H1 (cell line): ENCODE measurements around the gene RHOU. TPM values are rescaled to one million over a fixed set of nuclear protein-coding genes. Genes with fewer than 3 reads are reported as not detected.

Source experiments
- ASH2L ChIP-seq: fragments of 200-600, 300-600 bp; sonication (generic); IDR thresholded peaks from one replicate; pipeline ENCODE4 v1.7.1; 2017; ENCODE audit warnings: low read length
- CBX5 ChIP-seq: fragments of 300-800, 300-1000 bp; sonication (generic); IDR thresholded peaks from 2 replicates; pipeline ENCODE4 v1.7.1; 2016; ENCODE audit warnings: antibody characterized with exemption, low read length, low read depth
- CHD7 ChIP-seq: fragments of 300-600 bp; sonication (generic); IDR thresholded peaks from 2 replicates; pipeline ENCODE4 v1.7.1; 2012; ENCODE audit warnings: low read length, moderate library complexity, mild to moderate bottlenecking, inconsistent platforms; ENCODE audit not compliant: insufficient replicate concordance
- EZH2 ChIP-seq: fragments of 200-600 bp; sonication (generic); IDR thresholded peaks from 2 replicates; pipeline ENCODE4 v1.7.1; 2012; ENCODE audit warnings: low read depth, mild to moderate bottlenecking, moderate library complexity, low read length, inconsistent platforms; ENCODE audit not compliant: severe bottlenecking
- GTF2F1 ChIP-seq: IDR thresholded peaks from 2 replicates; pipeline ENCODE4 v1.6.1; 2012; ENCODE audit warnings: low read depth, low read length, improper control_type of control experiment, borderline replicate concordance
- JUND ChIP-seq: IDR thresholded peaks from 2 replicates; pipeline ENCODE4 v1.6.1; 2011; ENCODE audit warnings: mild to moderate bottlenecking, improper control_type of control experiment, low read length
- KDM1A ChIP-seq: fragments of 200-600, 300-600 bp; sonication (generic); IDR thresholded peaks from 2 replicates; pipeline ENCODE4 v1.7.1; 2016; ENCODE audit warnings: mild to moderate bottlenecking, low read length, borderline replicate concordance
- KDM4A ChIP-seq: IDR thresholded peaks from one replicate; pipeline ENCODE4 v1.7.1; 2012; ENCODE audit warnings: low read depth, mild to moderate bottlenecking, moderate library complexity, low read length, inconsistent platforms; ENCODE audit not compliant: severe bottlenecking
- NANOG ChIP-seq: IDR thresholded peaks from 2 replicates; pipeline ENCODE4 v1.6.1; 2011; ENCODE audit warnings: low read length, low read depth, mild to moderate bottlenecking, inconsistent platforms; ENCODE audit not compliant: insufficient read depth, poor library complexity, severe bottlenecking
- POLR2A ChIP-seq, 2 experiments: IDR thresholded peaks; 1 replicate in 1 of 2; 2 replicates in 1 of 2; pipeline ENCODE4 v1.6.1; 2011; ENCODE audit warnings: low read depth in 2 of 2, low read length in 2 of 2, mild to moderate bottlenecking in 2 of 2; ENCODE audit errors: control extremely low read depth in 1 of 2
- RFX5 ChIP-seq: IDR thresholded peaks from 2 replicates; pipeline ENCODE4 v1.6.1; 2011; ENCODE audit warnings: low read depth, low read length, improper control_type of control experiment, borderline replicate concordance
- TAF1 ChIP-seq: IDR thresholded peaks from 2 replicates; pipeline ENCODE4 v1.6.1; 2011; ENCODE audit warnings: mild to moderate bottlenecking, low read depth, low read length
- TAF7 ChIP-seq: optimal IDR thresholded peaks from 2 replicates; pipeline ENCODE3; 2011; ENCODE audit warnings: low read depth, mild to moderate bottlenecking, inconsistent platforms, low read length, moderate library complexity, borderline replicate concordance
- polyA plus RNA-seq, 7 experiments: library from polyadenylated mRNA; depleted of rRNA in 3 of 7; stranded (reverse) in 5 of 7; unstranded in 2 of 7; fragments of >200 nt in 5 of 7; fragments of 200-250 nt in 2 of 7; gene quantifications; 1 replicate in 5 of 7; 2 replicates in 1 of 7; 4 replicates in 1 of 7; pipeline versions ENCODE4 v1.2.1 to v1.2.3, GENCODE V29; 2011 to 2013; ENCODE audit warnings: missing spikeins in 2 of 7, mixed read lengths in 2 of 7
- total RNA-seq: library from RNA; stranded (reverse); fragmentation: NEBNext Ultra II Directional; extraction: Animal tissue kit (Norgen Biotek cat#: 25700); gene quantifications from 2 replicates; pipeline ENCODE4 v1.2.1, GENCODE V29; 2021

RHOU gene
- total and polyA plus RNA-seq, 2 of the 8 experiments (the other 6 are each of a cell fraction or from before 2014, with no cell fraction given) = 3.0 to 3.4 TPM

GRCh38 chr1:228756457-228756856, 21.2 kb downstream of the RHOU start (continued):
- no peak for TF ChIP-seq CHD7
- TF ChIP-seq GTF2F1 = no peak
- no peak for TF ChIP-seq EZH2
- TF ChIP-seq CBX5 = no peak
- no peak for TF ChIP-seq TAF1
- no peak for TF ChIP-seq TAF7
- no peak for TF ChIP-seq KDM1A
- no peak for TF ChIP-seq POLR2A (IDR thresholded peaks at IDR 0.05; ENCODE audit: control extremely low read depth in 1 of 2, low read depth in 2 of 2, low read length in 2 of 2)
- no peak for TF ChIP-seq NANOG
- TF ChIP-seq RFX5 = no peak
- TF ChIP-seq KDM4A = no peak
- TF ChIP-seq ASH2L = no peak
- no peak for TF ChIP-seq JUND
